Activated CD8-positive, alpha-beta memory T cell treated with anti-CD3 and anti-CD28 coated beads, Interleukin-2, amount 50 U/mL, for 1 hour (primary cell): ENCODE results near the gene RIOK2.

Experiments used
- DNase-seq: peaks from one replicate; pipeline ENCODE4 v3.0.0-alpha.2; 2020; ENCODE audit errors: extremely low read depth

RIOK2 gene

DNA sequence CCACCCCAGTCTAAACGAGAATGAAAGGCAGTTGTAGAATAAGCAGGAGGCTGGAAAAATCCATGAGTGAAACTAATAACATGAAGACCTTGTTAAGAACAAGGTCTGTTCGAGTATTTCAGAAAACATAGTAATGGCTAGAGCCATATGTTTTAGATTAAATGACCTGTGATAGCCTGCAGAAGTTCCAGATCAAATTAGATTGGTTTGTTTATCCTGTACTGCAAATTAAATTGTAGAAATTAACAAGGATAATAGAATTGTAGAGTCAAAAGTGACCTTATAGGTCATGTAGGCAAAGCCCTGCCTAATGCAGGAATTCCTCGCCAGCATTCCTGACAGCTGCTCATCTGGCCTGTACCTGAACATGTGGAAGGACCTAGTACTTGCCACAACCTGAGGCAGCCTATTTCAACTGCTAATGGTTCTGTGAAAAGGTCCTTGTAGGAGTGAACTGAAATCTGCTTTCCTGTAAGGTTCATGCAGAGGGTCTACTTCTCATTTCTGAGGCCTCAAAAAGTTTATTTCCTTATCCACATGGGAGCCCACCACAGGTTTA lies 57.8 kb downstream of the RIOK2 start:
- DNase-seq: no peak

GRCh38 chr5:97124335-97124734 lies 58.7 kb downstream of the RIOK2 start:
- DNase-seq: no peak

GRCh38 chr5:97121848-97122247 lies 61.2 kb downstream of the RIOK2 start:
- DNase-seq: no peak

DNA sequence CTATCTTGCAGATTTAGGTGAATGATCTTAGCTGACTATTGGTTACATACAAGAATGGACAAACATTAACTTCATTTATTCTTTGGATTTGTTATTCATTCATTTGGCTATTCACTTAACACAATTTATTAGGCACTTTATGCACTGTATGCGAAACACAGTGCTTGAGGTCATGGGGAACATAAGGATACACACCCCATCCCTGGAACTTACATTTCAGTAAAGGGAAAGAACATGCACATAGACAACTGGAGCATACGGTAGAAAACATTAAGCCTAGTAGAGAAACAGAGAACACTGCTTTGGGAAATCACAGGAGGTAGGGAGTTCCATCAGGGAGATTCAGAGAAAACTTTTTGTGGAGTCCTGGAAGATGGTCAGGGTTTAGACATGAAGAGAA lies 62.9 kb downstream of the RIOK2 start:
- no peak for DNase-seq

GRCh38 chr5:97119007-97119390 lies 64.0 kb downstream of the RIOK2 start:
- no peak for DNase-seq

GRCh38 chr5:97118261-97119006 lies 64.6 kb downstream of the RIOK2 start:
- DNase-seq: no peak

DNA sequence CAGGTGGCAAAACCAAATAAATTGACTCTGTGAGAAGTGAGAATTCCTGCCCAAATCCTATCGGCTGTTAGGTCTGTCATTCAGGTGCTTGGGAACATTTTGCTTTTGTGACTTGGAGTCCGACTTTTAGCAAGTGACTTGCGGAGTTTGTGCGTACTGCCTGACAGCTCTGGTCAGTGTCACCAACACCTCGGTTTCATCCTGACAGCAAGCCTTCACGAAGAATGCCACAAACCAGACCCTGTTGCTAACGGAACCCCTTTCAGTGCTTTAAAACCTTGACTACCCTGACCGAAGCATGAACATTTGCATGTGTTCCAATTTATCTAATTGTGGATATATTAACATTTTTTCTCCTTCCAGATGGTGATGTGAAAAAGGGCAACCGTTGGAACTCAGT lies 67.1 kb downstream of the RIOK2 start:
- no peak for DNase-seq

DNA sequence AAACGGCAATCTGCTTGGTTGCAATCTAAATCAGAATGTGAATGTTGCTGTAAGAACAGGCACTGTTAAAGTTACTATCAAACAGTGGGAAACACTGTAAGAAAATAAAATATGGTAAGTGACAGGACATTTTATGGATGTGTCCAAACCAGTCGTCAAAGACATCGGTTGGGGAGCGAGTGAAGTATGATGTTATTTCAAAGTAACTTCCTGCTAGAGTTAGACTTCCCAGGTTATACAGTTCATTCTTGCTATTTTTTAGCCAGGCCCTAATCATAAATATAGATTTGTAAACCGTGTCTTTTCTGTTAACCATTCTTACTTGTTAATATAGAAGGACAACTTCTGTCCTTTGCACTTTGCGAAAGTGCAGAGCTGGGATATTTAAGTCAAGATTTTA lies 70.8 kb downstream of the RIOK2 start:
- no peak for DNase-seq

- DNase-seq: no peak
Observed at GRCh38 chr5:97111616-97112015, 71.4 kb downstream of the RIOK2 start.

DNA sequence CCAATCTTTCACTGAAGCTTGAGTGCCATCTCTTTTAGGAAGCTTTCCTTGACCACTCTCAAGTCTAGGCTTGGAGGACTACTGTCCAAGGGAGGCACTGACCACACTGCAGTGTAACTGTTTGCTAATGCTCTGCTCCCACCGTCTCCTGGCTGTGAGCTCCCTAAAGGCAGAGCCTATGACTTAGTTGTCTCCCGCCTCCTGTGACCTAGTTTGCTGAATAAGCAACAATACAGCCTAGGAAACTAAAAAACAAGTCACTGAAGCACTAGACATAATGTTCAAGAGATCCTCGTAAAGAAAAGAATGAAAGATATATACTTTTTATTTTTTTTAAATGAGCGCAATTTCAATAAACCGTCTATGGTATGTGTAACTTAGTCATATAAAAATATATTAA lies 72.0 kb downstream of the RIOK2 start:
- DNase-seq: no peak
